GM21576 (cell line): Measurements from ENCODE around the gene YDJC.
"Not testable (repeated sequence)": the region's sequence is repeated elsewhere in the genome, so short reads cannot be mapped to it uniquely, and the experiment has no call there.

ENCODE experiments used
- ATAC-seq: cut with Tn5 transposase; IDR thresholded peaks from one replicate; pipeline ENCODE4 v1.9.1; 2021; ENCODE audit warnings: mild to moderate bottlenecking, moderate library complexity; ENCODE audit not compliant: unreplicated experiment

YDJC gene

DNA sequence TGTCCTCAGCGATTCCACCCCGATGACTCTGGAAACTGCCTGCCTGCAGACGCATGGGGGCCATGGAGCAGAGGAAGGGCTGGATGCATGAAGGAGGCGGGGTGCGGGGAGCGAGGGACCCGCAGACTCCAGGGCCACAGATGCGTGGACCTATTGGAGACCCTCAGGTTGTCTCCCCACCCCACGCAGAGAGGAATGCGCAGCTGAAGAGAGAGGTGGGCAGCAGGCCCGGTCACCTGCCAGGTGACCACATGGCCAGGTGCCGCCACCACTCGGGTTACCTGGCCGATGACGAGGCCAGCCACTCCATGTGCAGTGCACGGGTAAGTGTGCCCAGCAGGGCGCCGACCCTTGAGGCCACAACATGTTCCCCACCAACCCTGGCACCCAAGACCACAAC lies 3.1 kb upstream of the YDJC start:
- no peak for ATAC-seq

DNA sequence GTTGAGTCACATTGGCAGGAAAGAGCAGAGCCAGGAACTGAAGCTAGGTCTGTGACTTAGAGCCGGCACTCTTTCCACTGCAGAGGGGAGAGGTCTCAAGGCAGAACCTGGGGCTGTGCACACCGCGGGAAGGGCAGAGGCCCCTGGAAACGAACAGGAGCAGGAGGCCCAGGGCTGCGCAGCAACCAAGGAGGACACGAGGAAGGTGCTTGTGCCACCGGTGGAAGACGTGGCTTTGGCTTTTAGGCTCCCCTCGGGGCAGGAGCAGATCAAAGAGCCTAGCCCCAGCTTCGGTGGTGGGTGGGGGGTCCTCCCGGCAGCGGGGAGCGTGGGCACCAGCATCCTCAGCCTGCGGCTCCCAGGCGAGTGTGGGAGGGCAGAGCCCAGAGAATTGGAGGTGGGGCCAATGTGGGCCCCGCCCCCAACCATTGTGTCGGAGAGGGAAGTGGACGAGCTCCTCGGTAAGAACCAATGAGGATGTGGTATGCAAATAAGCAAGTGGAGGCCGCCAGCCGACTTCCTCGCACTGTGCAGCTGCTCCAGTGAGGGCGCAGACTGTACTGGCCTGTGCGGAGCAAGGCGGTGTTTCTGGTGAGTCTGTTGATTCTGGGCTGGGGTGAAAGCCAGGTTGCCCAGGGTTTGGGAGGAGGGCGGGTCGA lies 2.5 kb upstream of the YDJC start, which contains the start of gene CCDC116:
Gene CCDC116 (plus strand): TSS at position 524 of the 659 bp plus-strand sequence. CDS start 422 bp downstream, outside the sequence.
- ATAC-seq: no peak

DNA sequence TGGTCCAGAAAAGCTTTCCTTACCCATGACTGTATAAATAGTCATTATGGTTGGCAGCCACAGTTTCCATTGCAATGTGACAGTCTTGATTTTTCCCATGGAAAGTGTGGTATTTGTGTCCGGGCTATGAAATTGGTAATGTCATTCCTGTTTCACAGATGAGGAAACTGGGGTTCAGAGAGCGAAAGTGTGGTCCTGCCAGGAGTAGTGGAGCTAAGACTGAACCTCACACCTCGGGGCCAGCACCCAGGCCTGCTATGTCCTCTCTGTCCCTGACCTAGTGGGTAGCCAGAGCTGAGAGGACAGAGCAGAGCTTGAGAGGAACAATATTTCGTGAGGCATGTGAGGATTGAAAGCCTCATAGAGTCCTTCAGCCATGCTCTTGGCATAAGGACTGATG lies 1.2 kb upstream of the YDJC start:
- ATAC-seq: no peak

DNA sequence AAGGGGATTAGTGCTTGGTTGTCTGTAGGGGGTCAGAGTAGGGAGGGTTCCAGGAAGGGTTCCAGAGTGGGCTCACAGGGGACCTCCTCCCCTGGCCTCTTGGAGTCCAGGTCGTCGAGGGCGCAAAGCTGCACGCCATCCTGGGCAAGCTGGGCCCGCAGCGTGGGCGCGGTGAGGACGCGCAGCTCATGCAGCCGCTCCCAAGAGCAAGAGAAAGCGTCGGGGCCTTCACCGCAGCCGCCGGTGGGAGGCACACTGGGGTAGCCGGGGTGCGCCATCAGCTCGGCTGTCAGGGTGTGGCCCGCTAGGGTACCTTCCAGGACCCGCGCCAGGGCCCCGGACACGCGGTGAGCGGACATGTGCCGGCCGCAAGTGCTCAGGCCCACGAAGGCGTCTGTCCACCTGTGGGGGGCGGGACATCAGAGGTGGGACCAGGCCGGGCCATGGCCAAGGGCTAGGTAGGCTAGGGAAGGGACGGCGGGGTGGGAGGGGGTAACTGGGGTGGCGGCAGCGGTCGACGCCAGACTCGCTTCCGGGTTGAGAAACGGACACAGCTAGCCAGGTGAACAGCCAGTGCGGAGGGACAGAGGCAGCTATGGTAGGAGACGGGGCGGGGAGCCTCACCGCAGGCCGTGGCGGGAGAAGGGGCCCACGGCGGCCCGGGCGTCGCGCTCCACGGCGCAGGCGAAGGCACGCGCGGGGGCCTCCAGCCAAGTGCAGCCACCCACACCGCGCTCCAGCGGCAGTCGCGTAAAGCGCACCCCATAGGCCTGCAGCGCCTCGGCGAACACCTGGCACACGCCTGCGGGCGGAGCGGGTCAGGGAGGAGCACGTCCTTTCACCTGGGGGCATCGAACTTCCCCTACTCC lies 1.2 kb downstream of the YDJC start:
- ATAC-seq: no peak

DNA sequence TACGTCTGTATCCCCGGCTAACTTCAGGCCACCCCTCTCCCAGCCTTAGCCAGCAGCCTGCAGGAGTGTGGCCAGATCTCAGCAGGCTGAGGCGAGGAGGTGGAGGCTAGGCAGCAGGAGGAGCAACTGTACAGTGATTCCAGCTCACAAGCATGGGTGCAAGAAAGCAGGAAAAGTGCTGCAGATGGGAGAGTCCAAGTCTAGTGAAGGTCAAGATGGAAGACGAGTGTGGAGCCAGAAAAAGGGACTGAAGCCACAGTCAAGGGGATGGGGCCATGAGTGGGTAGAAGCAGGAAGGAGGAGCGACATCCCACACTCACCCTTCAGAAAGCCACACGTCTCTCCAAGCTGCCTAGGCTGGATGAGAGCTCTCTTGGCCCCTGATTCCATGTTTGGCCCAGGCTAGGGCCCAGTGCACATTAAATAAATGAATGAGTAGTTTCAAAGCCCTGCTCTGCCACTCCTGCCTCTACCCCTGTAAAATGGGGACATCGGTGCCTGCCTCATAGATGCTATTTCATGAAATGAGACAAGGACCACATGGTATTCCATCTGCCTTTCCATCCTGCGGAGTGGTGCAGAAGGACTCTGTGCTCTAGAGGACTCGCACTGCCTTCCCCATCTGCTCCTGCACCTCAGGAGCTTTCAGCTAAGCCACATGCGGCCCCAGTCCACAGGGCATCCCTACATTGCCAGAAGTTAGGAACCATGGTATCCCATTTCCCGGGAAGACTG lies 2.9 kb downstream of the YDJC start:
- no peak for ATAC-seq

DNA sequence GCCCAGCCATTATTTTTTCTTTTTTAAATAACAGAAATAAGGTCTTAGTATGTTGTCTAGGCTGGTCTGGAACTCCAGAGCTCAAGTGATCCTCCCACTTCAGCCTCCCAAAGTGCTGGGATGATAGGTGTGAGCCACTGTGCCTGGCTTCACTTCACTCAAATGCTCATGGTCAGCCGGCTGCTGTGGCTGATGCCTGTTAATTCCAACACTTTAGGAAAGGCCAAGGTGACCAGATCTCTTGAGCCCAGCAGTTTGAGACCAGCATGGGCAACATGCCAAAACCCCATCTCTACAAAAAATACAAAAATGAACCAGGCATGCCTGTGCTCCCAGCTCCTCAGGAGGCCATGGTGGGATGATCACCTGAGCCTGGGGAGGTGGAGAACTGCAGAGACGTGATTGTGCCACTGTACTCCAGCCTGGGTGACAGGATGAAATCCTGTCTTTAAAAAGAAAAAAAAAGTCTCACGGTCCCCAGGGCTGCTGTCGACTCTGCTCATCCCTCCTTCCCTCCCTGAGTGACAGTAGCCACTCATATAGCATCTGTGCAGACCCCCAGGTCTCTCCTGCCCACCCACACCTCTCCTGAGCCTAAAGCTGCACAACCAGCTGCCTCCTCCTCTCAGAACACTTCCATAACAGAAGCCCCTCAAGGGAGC lies 3.6 kb downstream of the YDJC start:
- no peak for ATAC-seq

DNA sequence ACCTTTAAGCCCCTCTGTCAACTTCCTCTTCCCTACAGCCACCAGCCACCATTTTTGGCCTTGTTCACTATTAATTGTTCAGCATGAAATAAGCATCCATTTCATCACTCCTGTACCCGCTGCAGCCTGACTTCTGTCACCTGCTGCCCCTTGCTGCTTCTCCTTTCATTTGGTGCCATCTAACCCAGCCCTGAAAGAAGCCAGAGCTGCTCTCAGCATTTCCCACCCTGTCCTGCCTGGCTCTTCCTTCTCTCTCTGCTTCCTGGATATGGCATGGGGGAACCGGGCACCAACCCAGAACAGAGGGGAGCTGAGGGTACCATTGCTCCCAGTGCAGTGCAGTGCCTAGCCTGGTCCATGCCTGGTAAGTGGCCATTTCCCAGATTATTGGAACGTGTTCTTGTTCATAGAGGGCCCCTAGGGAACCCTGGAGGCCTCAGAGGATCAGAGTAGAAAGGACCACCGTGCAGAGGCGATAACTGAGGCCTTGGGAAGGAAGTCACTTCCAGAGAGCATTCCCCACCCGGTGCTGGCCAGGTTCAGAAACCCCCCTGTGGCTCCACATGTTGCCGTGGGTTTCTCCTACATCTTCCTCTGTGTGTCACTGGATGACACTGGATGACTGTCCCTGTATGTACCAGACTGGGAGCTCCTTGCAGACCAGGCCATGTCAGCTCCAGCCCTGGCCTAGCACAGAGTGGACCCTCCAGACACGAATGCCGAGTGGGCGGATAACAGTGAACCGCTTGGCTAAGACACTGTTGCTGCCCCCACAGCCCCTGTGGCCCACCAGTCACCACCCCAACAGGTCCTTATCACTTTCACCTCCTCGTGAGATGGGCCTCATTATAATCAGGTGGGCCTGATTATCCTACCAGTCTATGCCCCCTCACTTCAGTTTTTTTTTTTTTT lies 4.7 kb downstream of the YDJC start:
- no peak for ATAC-seq

DNA sequence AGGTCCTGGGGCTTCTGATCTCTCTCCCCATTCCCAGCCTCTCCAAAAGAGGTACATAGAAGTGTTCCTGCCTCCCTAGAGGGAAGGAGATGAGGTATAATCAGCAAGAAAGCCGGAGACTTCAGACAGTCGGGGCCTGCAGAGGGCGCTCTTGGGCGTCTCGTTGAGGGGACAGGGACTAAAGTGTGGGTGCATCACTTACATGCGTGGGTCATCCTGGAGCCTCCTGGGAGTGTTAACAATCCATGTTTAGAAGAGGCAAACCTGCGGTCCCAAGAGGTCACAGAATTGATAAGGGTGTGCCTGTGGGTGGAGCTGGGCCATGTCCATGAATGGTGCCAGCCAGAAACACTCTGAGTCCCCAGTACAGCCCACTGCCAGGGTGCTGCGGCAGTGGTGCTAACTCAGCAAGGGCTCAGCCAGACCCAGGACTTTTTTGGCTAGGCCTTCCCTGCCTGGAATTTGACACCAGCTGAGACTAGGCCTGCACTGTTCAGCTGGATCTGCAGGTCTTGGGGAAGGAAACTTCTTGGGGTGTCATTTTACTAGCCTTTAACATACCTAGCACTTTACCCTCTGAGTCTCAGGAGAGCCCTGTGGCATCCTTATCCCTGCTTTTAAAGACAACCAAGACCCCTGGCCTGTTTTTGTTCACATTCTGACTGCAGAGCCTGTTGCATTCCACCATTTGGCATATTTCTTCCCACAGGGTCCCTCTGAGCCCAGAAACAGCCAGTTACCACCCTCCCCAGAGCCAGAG lies 5.5 kb downstream of the YDJC start:
- ATAC-seq: no peak

DNA sequence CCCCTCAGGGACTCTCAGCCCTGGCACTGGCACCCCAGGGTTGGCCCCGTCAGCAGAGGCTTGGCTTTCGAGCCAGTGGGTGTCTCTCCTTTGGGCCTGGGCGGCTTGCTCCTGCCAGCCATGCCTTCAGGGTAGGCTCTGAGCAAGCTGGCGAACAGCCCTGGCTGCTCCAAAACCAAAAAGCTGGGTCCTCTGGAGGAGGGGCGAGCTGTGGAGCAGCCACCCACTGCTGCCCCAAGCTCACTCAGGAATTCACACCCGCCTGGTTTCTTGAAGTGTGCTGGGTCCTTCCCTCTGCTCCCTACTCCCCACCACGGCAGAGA lies 6.2 kb downstream of the YDJC start:
- ATAC-seq: no peak

DNA sequence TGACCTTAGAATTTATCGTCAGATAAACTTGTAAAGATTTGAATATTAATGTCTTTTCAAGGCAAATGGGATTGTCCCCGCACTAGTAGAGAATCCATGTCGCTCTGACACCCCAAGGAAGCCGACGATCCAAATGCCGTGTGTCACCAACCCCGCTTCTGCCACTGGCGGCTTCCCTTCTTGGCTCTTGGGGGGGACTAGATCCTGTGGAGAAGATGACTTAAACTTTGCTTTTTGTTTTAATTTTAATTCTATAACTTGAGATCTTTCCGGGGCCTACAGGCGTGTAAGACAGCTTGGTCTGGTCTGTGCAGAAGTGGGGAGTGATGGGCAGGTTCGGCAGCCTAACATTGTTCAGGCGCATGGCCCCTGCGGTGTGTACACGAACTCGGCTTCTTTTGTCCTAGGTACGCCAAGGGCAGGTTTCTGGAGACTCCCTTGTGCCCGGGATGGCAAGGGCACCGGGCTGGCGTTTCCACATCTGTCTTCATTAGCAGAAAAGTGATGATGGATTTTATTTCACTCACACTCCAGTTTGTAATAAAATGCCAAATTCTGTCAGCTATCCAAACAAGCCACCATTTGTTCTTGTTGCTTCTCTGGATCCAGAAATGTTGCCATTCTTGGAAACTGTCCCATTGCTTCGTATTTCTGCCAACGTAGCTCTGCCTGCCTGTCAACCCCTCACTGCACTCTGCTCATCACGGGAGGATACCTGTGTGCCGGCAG lies 6.7 kb downstream of the YDJC start:
- no peak for ATAC-seq

DNA sequence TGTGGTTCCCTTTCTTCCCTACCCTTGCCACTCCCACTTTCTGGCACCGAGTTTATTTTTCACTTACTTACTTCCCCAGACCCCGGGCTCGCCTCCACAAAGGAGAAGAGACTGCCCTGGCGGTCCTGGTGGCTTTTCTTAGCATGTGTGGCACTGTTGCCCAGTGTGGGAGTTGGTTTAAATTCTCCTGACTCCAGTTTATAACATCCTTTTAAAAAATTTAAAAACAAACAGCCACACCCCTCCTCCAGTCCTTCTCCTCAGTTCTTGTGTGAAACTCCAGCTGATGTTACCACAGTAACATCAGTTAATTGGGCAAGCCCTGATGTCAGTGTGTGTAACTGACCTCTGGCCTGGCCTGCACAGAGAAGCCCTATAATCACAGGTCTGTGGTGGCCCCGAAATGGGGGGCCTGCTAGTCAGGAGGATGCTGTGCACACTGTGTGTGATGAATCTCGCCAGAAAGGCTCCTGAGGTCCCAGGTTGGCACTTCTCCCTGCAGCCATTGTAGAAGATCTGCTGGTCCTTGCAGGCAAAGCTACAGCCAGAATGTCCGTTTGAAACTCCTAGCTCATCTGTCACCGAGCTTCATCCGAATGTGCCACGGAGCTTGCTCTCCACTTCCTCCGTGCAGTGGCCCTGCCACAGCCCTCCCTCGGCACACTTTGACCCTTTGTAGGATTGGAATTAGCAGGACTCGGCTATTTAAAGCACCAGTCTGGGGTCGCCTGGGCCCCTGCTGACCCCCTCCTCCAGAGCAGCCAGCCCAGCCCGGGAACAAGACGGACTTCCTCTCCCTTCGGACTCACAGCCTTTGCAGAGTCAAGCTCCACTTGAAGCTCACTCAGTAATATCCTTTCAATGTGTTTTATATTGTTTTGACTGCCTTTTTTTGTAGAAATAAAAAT lies 7.6 kb downstream of the YDJC start:
- ATAC-seq: no peak

DNA sequence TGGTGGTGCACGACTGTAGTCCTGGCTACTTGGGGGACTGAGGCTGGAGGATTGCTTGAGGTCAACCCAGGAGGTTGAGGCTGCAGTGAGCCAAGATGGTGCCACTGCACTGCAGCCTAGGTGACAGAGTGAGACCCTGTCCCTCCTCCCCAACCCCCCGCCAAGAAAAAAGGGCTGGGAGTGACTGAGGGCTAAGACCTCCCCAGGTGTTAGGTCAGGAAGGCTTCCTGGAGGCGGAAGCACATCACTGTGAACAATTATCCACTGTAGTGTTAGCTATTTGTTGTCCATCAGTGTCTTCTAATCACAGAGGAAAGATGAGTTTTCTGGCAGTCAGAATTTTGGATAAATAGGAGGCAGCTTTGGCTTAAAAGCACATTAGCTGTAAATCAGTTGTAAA lies 8.8 kb downstream of the YDJC start:
- ATAC-seq: no peak

DNA sequence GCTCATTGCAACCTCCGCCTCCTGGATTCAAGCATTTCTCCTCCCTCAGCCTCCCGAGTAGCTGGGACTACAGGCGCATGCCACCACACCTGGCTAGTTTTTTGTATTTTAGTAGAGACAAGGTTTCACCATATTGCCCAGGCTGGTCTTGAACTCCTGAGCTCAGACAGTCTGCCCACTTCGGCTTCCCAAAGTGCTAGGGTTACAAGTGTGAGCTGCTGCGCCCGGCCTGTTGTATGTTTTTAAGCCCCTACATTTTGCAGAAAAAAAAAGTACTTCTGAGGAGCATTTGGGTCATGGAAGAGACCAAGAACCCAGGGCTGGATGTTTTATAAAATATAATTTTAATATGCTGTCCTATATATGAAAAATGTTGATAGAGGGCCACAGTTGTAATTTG lies 12.5 kb downstream of the YDJC start:
- not testable (repeated sequence) for ATAC-seq

DNA sequence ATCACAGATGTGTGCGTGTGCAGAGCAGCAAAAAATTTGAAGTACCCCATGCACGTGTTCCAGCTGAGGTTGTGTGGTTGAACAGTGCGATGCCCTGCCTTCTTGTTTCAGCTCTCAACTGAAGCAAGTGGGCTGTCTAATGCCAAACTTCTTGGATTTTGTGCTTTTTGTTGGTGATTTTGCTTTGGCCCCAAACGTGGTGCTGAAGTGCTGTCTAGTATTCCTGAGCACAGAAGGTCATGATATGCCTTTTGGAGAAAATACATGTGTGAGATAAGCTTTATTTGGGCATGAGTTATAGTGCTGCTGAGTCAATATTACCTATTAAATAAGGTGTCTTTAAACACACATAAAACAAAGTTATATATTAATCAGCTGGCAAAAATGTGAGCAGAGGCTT lies 14.1 kb downstream of the YDJC start:
- ATAC-seq: no peak

DNA sequence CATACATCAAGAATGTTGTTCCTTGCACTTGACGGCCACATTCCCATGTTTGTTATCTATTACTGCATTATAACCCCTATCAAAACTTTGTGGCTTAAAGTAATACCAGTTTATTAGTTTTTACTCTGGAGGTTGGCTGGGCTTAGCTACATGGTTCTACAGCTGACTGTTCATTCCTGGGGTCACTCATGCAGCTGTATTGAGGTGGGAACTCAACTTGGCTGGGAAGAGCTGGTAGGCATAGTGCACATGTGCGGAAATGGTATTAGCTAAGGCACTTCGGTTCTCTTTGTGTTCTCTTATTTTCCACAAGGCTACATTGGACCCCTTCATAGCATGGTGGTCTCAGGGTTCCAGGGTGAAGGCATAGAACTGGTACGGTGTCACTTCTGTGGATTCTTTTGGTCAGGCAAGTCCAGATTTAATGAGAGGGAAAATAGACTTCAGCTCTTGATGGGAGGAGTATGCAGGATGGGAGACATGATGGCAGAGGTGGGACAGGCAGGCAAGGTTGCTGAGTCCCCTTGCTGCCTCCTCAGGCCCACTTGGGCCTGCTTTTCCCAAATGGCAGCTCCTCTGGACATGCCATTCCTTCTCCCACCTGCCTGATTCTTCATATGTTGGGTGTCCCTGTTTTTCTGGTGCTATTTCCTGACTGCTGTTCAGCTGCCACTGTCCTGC lies 16.1 kb downstream of the YDJC start:
- ATAC-seq: no peak

DNA sequence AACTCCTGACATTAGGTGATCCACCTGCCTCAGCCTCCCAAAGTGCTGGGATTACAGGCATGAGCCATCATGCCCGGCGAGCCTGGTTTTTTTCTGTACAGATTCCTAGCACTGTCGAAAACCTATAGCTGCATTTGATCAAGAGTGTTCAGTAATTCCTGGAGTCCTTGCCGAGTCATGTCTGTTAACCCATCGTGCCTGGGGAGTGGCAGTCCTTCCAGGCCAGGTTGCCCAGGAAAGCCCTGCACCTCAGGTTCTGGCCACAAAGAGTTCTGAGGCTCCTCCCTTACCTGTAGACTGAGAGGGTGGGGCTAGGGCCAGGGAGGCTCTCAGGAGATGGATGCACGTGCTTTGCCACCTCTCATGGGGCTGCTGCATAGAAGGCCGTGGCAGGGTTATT lies 17.0 kb downstream of the YDJC start:
- ATAC-seq: no peak
